ENCODE measurements around the gene NT5DC3. TPM values are rescaled to one million over a fixed set of nuclear protein-coding genes. Genes with fewer than 3 reads are reported as not detected.

The NT5DC3 gene
- total RNA-seq, 1 experiment from 2014 or later: 12.5 TPM

DNA sequence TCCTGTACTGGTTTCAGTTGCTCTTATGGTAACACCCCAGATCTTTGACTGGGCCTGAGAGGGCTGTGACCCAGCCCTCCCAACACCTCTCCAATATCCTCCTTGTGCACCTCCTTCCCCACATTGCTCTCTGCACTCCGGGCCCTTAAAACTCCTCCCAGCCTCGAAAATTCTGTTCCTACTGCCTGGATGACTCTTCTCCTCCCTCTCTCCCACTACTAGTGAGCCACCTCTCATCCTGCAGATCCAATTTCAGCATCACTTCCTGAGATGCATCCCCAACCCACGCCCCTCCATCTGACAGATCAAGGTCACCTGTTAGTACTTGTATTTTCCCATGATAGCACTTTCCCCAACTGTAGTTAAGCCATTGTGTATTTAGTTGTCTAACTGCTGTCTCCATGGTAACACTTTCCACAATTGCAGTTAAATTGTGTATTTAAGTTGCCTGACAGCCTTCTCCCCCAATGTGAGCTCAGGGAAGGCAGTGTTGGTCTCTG lies 11.5 kb upstream of the NT5DC3 start:
- H3K4me3 Mint-ChIP-seq: no peak overlapping the region
- DNase-seq (ENCODE audit: low spot score): no peak
- H3K27me3 Mint-ChIP-seq (ENCODE audit: low read depth): no peaks in the 10 kb centered on the region
- TF ChIP-seq JUN (CRISPR knock-in tag; IDR thresholded peaks at IDR 0.05): no peak
- no peak for TF ChIP-seq TCF7 (CRISPR knock-in tag; IDR thresholded peaks at IDR 0.05; ENCODE audit: low read depth)
- TF ChIP-seq, protein P1, sequence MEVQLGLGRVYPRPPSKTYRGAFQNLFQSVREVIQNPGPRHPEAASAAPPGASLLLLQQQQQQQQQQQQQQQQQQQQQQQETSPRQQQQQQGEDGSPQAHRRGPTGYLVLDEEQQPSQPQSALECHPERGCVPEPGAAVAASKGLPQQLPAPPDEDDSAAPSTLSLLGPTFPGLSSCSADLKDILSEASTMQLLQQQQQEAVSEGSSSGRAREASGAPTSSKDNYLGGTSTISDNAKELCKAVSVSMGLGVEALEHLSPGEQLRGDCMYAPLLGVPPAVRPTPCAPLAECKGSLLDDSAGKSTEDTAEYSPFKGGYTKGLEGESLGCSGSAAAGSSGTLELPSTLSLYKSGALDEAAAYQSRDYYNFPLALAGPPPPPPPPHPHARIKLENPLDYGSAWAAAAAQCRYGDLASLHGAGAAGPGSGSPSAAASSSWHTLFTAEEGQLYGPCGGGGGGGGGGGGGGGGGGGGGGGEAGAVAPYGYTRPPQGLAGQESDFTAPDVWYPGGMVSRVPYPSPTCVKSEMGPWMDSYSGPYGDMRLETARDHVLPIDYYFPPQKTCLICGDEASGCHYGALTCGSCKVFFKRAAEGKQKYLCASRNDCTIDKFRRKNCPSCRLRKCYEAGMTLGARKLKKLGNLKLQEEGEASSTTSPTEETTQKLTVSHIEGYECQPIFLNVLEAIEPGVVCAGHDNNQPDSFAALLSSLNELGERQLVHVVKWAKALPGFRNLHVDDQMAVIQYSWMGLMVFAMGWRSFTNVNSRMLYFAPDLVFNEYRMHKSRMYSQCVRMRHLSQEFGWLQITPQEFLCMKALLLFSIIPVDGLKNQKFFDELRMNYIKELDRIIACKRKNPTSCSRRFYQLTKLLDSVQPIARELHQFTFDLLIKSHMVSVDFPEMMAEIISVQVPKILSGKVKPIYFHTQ (CRISPR knock-in tag; IDR thresholded peaks at IDR 0.05): no peak
- TF ChIP-seq CREM (CRISPR knock-in tag; IDR thresholded peaks at IDR 0.05): no peak
- no peak for TF ChIP-seq HMGA2 (CRISPR knock-in tag; IDR thresholded peaks at IDR 0.05)
- TF ChIP-seq ESRRA (CRISPR knock-in tag; IDR thresholded peaks at IDR 0.05; ENCODE audit: borderline replicate concordance): no peak
- TF ChIP-seq GRHL2 (CRISPR knock-in tag; IDR thresholded peaks at IDR 0.05; ENCODE audit: insufficient replicate concordance, severe bottlenecking): no peak
- TF ChIP-seq NR1H2 (CRISPR knock-in tag; IDR thresholded peaks at IDR 0.05): no peak
- no peak for TF ChIP-seq SMAD3 (CRISPR knock-in tag; IDR thresholded peaks at IDR 0.05; ENCODE audit: borderline replicate concordance)
- TF ChIP-seq ZNF138 (CRISPR knock-in tag; conservative IDR thresholded peaks at IDR 0.05): no peak
- TF ChIP-seq GTF2I (CRISPR knock-in tag; conservative IDR thresholded peaks at IDR 0.05): no peak
- no peak for TF ChIP-seq SMAD4 (CRISPR knock-in tag; IDR thresholded peaks at IDR 0.05)
- no peak for TF ChIP-seq TEAD4 (CRISPR knock-in tag; IDR thresholded peaks at IDR 0.05)
- no peak for TF ChIP-seq ZNF671 (CRISPR knock-in tag; IDR thresholded peaks at IDR 0.05)
- ChIA-PET CTCF (no interaction called here), POLR2A (no interaction called here)
- H3K36me3 Mint-ChIP-seq: no peaks in the 10 kb centered on the region
- H3K9me3 Mint-ChIP-seq: no peaks in the 10 kb centered on the region
- no peak overlapping the region for H3K27ac Mint-ChIP-seq
- peaks cover 5% of the 10 kb centered on the region for H3K4me1 Mint-ChIP-seq
- ATAC-seq: peak; percentile 79

DNA sequence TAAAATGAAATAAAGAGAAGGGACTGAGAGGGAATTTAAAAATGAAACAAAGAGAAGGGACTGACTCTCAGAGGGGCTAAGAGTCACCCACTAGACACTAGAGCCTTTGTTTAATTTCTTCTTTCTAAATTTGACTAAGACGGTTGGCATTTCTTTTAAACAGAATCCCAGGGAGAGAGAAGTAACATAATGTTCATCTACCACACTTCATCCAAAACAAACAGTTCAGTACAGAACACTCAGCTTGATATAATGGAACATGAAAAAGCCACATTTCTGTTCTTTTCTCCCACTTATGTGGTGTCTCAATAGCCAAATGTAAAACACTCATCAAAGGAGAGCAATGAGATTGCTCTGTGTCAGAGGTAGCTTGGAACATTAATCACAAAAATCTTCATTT lies 10.1 kb upstream of the NT5DC3 start:
- Mint-ChIP-seq H3K4me3 (no peak overlapping the region), H3K4me1 (peaks cover 5% of the 10 kb centered on the region), H3K27me3 (ENCODE audit: low read depth) (no peaks in the 10 kb centered on the region; the same call in 1 of the 2 replicates), H3K9me3 (no peaks in the 10 kb centered on the region), H3K36me3 (no peaks in the 10 kb centered on the region), H3K27ac (no peak overlapping the region)
- TF ChIP-seq SMAD3 (CRISPR knock-in tag; IDR thresholded peaks at IDR 0.05; ENCODE audit: borderline replicate concordance): no peak
- DNase-seq (ENCODE audit: low spot score) (no peak), ATAC-seq (no peak)
- ChIA-PET CTCF (interaction anchor here (1.2 kb wide), 1 partner anchor 10 kb away, joined by 3 read pairs; the partner anchor contains the start of gene NT5DC3), POLR2A (no interaction called here)

DNA sequence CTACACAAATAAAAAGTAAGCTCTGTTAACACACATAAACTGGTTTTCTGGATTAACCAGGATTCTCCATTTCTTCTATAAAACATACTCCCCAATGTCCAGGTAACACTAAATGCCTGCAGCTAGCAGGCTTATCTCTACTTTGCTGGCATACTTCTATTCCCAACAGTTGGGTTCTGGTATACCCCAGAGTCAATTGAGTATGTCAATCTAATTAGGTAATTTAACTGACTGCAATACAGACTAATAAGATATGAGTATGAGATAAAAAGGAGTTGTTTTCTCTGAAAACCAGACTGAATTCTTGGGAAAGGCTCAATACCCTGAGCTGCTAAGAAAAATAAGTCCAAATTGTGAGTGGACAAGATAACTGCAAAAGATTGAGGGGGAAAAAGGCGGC lies 9.4 kb upstream of the NT5DC3 start:
- no peak overlapping the region for H3K27ac Mint-ChIP-seq
- H3K27me3 Mint-ChIP-seq (ENCODE audit: low read depth): no peaks in the 10 kb centered on the region; the same call in 1 of the 2 replicates
- H3K4me3 Mint-ChIP-seq: no peak overlapping the region
- DNase-seq (ENCODE audit: low spot score) (no peak), ATAC-seq (no peak)
- no peaks in the 10 kb centered on the region for H3K9me3 Mint-ChIP-seq
- no peaks in the 10 kb centered on the region for H3K36me3 Mint-ChIP-seq
- peaks cover 5% of the 10 kb centered on the region for H3K4me1 Mint-ChIP-seq
- CTCF ChIA-PET: interaction anchor here (1.2 kb wide), 1 partner anchor 9 kb away, joined by 3 read pairs; the partner anchor contains the start of gene NT5DC3
- POLR2A ChIA-PET: no interaction called here
- no peak for TF ChIP-seq FOXJ3 (CRISPR knock-in tag; IDR thresholded peaks at IDR 0.05; ENCODE audit: borderline replicate concordance)
- TF ChIP-seq NR3C1 (CRISPR knock-in tag; conservative IDR thresholded peaks at IDR 0.05; ENCODE audit: low read depth): no peak
- no peak for TF ChIP-seq ELF4 (CRISPR knock-in tag; IDR thresholded peaks at IDR 0.05; ENCODE audit: low read depth)
- no peak for TF ChIP-seq ZNF423 (CRISPR knock-in tag; IDR thresholded peaks at IDR 0.05)
- no peak for TF ChIP-seq SOX15 (CRISPR knock-in tag; IDR thresholded peaks at IDR 0.05)
- TF ChIP-seq, protein P2, sequence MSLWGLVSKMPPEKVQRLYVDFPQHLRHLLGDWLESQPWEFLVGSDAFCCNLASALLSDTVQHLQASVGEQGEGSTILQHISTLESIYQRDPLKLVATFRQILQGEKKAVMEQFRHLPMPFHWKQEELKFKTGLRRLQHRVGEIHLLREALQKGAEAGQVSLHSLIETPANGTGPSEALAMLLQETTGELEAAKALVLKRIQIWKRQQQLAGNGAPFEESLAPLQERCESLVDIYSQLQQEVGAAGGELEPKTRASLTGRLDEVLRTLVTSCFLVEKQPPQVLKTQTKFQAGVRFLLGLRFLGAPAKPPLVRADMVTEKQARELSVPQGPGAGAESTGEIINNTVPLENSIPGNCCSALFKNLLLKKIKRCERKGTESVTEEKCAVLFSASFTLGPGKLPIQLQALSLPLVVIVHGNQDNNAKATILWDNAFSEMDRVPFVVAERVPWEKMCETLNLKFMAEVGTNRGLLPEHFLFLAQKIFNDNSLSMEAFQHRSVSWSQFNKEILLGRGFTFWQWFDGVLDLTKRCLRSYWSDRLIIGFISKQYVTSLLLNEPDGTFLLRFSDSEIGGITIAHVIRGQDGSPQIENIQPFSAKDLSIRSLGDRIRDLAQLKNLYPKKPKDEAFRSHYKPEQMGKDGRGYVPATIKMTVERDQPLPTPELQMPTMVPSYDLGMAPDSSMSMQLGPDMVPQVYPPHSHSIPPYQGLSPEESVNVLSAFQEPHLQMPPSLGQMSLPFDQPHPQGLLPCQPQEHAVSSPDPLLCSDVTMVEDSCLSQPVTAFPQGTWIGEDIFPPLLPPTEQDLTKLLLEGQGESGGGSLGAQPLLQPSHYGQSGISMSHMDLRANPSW (CRISPR knock-in tag; conservative IDR thresholded peaks at IDR 0.05; ENCODE audit: low read depth): no peak
- no peak for TF ChIP-seq TEAD4 (CRISPR knock-in tag; IDR thresholded peaks at IDR 0.05)
- TF ChIP-seq, protein P1 (CRISPR knock-in tag; IDR thresholded peaks at IDR 0.05): no peak
- no peak for TF ChIP-seq RORB (CRISPR knock-in tag; IDR thresholded peaks at IDR 0.05)
- TF ChIP-seq, protein P3, sequence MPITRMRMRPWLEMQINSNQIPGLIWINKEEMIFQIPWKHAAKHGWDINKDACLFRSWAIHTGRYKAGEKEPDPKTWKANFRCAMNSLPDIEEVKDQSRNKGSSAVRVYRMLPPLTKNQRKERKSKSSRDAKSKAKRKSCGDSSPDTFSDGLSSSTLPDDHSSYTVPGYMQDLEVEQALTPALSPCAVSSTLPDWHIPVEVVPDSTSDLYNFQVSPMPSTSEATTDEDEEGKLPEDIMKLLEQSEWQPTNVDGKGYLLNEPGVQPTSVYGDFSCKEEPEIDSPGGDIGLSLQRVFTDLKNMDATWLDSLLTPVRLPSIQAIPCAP (CRISPR knock-in tag; IDR thresholded peaks at IDR 0.05): no peak
- no peak for TF ChIP-seq ZNF121 (CRISPR knock-in tag; IDR thresholded peaks at IDR 0.05)
- no peak for TF ChIP-seq ZNF138 (CRISPR knock-in tag; conservative IDR thresholded peaks at IDR 0.05)
- no peak for TF ChIP-seq CREB1 (CRISPR knock-in tag; IDR thresholded peaks at IDR 0.05)

Data from WTC11 (cell line).